Common myeloid progenitor, CD34-positive (primary cell): Measurements from ENCODE around the gene KLHL40. TPM values are rescaled to one million over a fixed set of nuclear protein-coding genes. Genes with fewer than 3 reads are reported as not detected.

Experiments used
- CTCF ChIA-PET: fragments of 350-600 bp; sonication (Branson Sonifier 250); formaldehyde crosslinking; loops from one replicate; lab custom pipeline; 2021; ENCODE audit warnings: antibody characterized with exemption; lab: Charles Lee
- POLR2A ChIA-PET: fragments of 350-600 bp; sonication (Branson Sonifier 250); formaldehyde crosslinking; loops from one replicate; lab custom pipeline; 2021; ENCODE audit warnings: antibody characterized with exemption; lab: Charles Lee
- DNase-seq, 3 donors: peaks; one replicate each; pipeline versions ENCODE4 v3.0.0 to v3.0.0-alpha.2; 2013
- H3K27ac ChIP-seq, 2 experiments: 1 replicate in 1 of 2; 2 replicates in 1 of 2; pipeline ENCODE4 v1.7.0; 2013; ENCODE audit warnings: inconsistent platforms in 2 of 2, low read length in 2 of 2, mild to moderate bottlenecking in 2 of 2, low read depth in 1 of 2, moderate library complexity in 1 of 2; ENCODE audit not compliant: severe bottlenecking in 2 of 2, insufficient read depth in 1 of 2, poor library complexity in 1 of 2
- H3K27me3 ChIP-seq, 5 experiments: replicated peaks in 2 of 5; 1 replicate in 3 of 5; 2 replicates in 2 of 5; pipeline versions ENCODE4 v1.6.1 to v1.7.0; 2013; ENCODE audit warnings: low read length in 4 of 5, mild to moderate bottlenecking in 2 of 5, moderate library complexity in 2 of 5, inconsistent platforms in 1 of 5; ENCODE audit not compliant: insufficient read depth in 5 of 5, control insufficient read depth in 4 of 5
- H3K36me3 ChIP-seq, 4 experiments: 1 replicate in 2 of 4; 2 replicates in 2 of 4; pipeline versions ENCODE4 v1.6.1 to v1.7.0; 2013; ENCODE audit warnings: low read length in 3 of 4, control low read depth in 1 of 4, mild to moderate bottlenecking in 1 of 4; ENCODE audit not compliant: control insufficient read depth in 4 of 4, insufficient read depth in 4 of 4
- H3K4me1 ChIP-seq, 4 experiments: 1 replicate in 3 of 4; 2 replicates in 1 of 4; pipeline versions ENCODE4 v1.6.1 to v1.7.1; 2013; ENCODE audit warnings: low read length in 3 of 4, mild to moderate bottlenecking in 3 of 4, control low read depth in 1 of 4, inconsistent platforms in 1 of 4, moderate library complexity in 1 of 4; ENCODE audit not compliant: control insufficient read depth in 4 of 4, insufficient read depth in 4 of 4; ENCODE audit errors: control extremely low read depth in 1 of 4
- H3K4me3 ChIP-seq, 7 experiments: 1 replicate in 4 of 7; 2 replicates in 3 of 7; pipeline versions ENCODE4 v1.5.1 to v1.7.0; 2013; ENCODE audit warnings: mild to moderate bottlenecking in 7 of 7, low read length in 6 of 7, moderate library complexity in 6 of 7, inconsistent platforms in 2 of 7, low read depth in 2 of 7, control low read depth in 1 of 7; ENCODE audit not compliant: insufficient read depth in 4 of 7, control insufficient read depth in 1 of 7; ENCODE audit errors: extremely low read depth in 1 of 7
- H3K9me3 ChIP-seq, 5 experiments: 1 replicate in 4 of 5; 2 replicates in 1 of 5; pipeline versions ENCODE4 v1.6.1 to v1.7.1; 2013; ENCODE audit warnings: low read length in 4 of 5, mild to moderate bottlenecking in 2 of 5, inconsistent platforms in 1 of 5, low read depth in 1 of 5, moderate library complexity in 1 of 5; ENCODE audit not compliant: control insufficient read depth in 4 of 5, insufficient read depth in 2 of 5; ENCODE audit errors: control extremely low read depth in 1 of 5
- WGBS: methylation state at CpG from one replicate; pipeline ENCODE4 v1.1.5; 2013; ENCODE audit not compliant: insufficient coverage; 5-methylcytosine and 5-hydroxymethylcytosine counted together
- polyA plus RNA-seq: library from polyadenylated mRNA; unstranded; fragments of 120-200 nt; gene quantifications from one replicate; pipeline ENCODE4 v1.2.1, GENCODE V29; 2013

The KLHL40 gene
- polyA plus RNA-seq, result not detected

- ChIA-PET POLR2A (no interaction called here), CTCF (interaction anchor here (1.0 to 1.6 kb wide), 2 partner anchors 14 to 65 kb away, joined by 3 to 4 read pairs; no protein-coding TSS in a partner anchor)
- peaks cover 0 to 9% (median 3%) of the 10 kb centered on the region in 4 experiments for H3K4me1 ChIP-seq
- no peak within 1 kb of the TSS for H3K27ac ChIP-seq
- H3K36me3 ChIP-seq, result no peaks in the 10 kb centered on the region
- peaks cover 0 to 9% (median 0%) of the 10 kb centered on the region in 5 experiments for H3K9me3 ChIP-seq
- H3K27me3 ChIP-seq, result peaks cover 0 to 53% (median 10%) of the 10 kb centered on the region in 5 experiments
- 47% methylated on average over 31 of the region's 34 CpGs for WGBS
- peak within 1 kb of the TSS in 4 of 7 experiments; percentile 5 to 46 (median 14) for H3K4me3 ChIP-seq
- no peak for DNase-seq
Measured at GRCh38 chr3:42685363-42685881, at the start of gene KLHL40. Gene KLHL40, plus strand, starts transcription at chr3:42685537. Its CDS starts 82 bp downstream, at chr3:42685619.

GRCh38 chr3:42637001-42637400 is 48.3 kb upstream of the KLHL40 start:
- CTCF ChIA-PET, result interaction anchor here (0.7 to 2.8 kb wide), 14 partner anchors 8 to 70 kb away, joined by 3 to 20 read pairs (median 4); partner anchors contain the start of genes NKTR and SEC22C
- POLR2A ChIA-PET, result no interaction called here
- DNase-seq, result no peak
- WGBS, result 86% methylated on average over 3 of the region's 6 CpGs
- Histone ChIP-seq H3K36me3 (peaks cover 42 to 92% (median 77%) of the 10 kb centered on the region in 4 experiments), H3K27me3 (no peaks in the 10 kb centered on the region), H3K4me3 (no peak overlapping the region), H3K27ac (no peak overlapping the region), H3K9me3 (no peaks in the 10 kb centered on the region), H3K4me1 (no peaks in the 10 kb centered on the region)

GRCh38 chr3:42638339-42638842 is 46.9 kb upstream of the KLHL40 start:
- Histone ChIP-seq H3K9me3 (no peaks in the 10 kb centered on the region), H3K4me1 (no peaks in the 10 kb centered on the region), H3K27ac (peak overlapping the region in 1 of 2 experiments; percentile 50), H3K36me3 (peaks cover 41 to 92% (median 75%) of the 10 kb centered on the region in 4 experiments), H3K4me3 (no peak overlapping the region), H3K27me3 (no peaks in the 10 kb centered on the region)
- WGBS, result 92% methylated on average over 5 of the region's 6 CpGs
- ChIA-PET POLR2A (no interaction called here), CTCF (interaction anchor here (1.1 to 2.7 kb wide), 4 partner anchors 9 to 21 kb away, joined by 4 to 13 read pairs (median 4); no protein-coding TSS in a partner anchor)
- DNase-seq, result no peak

GRCh38 chr3:42639192-42639591 is 46.1 kb upstream of the KLHL40 start:
- no peaks in the 10 kb centered on the region for H3K9me3 ChIP-seq
- peaks cover 45 to 94% (median 73%) of the 10 kb centered on the region in 4 experiments for H3K36me3 ChIP-seq
- no peaks in the 10 kb centered on the region for H3K27me3 ChIP-seq
- no peak overlapping the region for H3K4me3 ChIP-seq
- H3K27ac ChIP-seq, result peak overlapping the region in 1 of 2 experiments; percentile 50
- no peak for DNase-seq
- no peaks in the 10 kb centered on the region for H3K4me1 ChIP-seq
- ChIA-PET POLR2A (no interaction called here), CTCF (interaction anchor here (1.5 kb wide), 1 partner anchor 10 kb away, joined by 4 read pairs; no protein-coding TSS in a partner anchor)
- WGBS, result 98% methylated on average over 5 of the region's 6 CpGs

- no peaks in the 10 kb centered on the region for H3K4me1 ChIP-seq
- peaks cover 50 to 97% (median 78%) of the 10 kb centered on the region in 4 experiments for H3K36me3 ChIP-seq
- no peak overlapping the region for H3K4me3 ChIP-seq
- H3K27me3 ChIP-seq, result no peaks in the 10 kb centered on the region
- DNase-seq, result no peak
- no peak overlapping the region for H3K27ac ChIP-seq
- CTCF ChIA-PET, result interaction anchor here (1.5 to 1.9 kb wide), 2 partner anchors 11 to 58 kb away, joined by 4 to 7 read pairs; partner anchors contain the start of gene SEC22C
- H3K9me3 ChIP-seq, result no peaks in the 10 kb centered on the region
- POLR2A ChIA-PET, result no interaction called here
Measured at GRCh38 chr3:42640129-42640528, 45.2 kb upstream of the KLHL40 start.

- Histone ChIP-seq H3K27me3 (no peaks in the 10 kb centered on the region), H3K9me3 (no peaks in the 10 kb centered on the region), H3K4me1 (no peaks in the 10 kb centered on the region), H3K4me3 (no peak overlapping the region), H3K27ac (no peak overlapping the region), H3K36me3 (peaks cover 50 to 98% (median 77%) of the 10 kb centered on the region in 4 experiments)
- DNase-seq, result no peak
- ChIA-PET CTCF (interaction anchor here (1.9 kb wide), 1 partner anchor 59 kb away, joined by 7 read pairs; the partner anchor contains the start of gene SEC22C), POLR2A (no interaction called here)
- 81% methylated on average over 3 of the region's 6 CpGs for WGBS
Measured at GRCh38 chr3:42640771-42641370, 44.5 kb upstream of the KLHL40 start.
